Measurements from ENCODE around the gene ARPC5. TPM values are rescaled to one million over a fixed set of nuclear protein-coding genes. Genes with fewer than 3 reads are reported as not detected.
"Not testable (repeated sequence)": the region's sequence is repeated elsewhere in the genome, so short reads cannot be mapped to it uniquely, and the experiment has no call there.

Gene ARPC5
- total RNA-seq = 27.1 TPM

GRCh38 chr1:183635606-183636333, at the start of gene ARPC5:
TSS of gene ARPC5 (minus strand) at chr1:183635783. CDS start at chr1:183635659, 124 bp downstream.
- peak; percentile 97 for DNase-seq (ENCODE audit: low spot score)
- peak; percentile 92 for ATAC-seq

DNA sequence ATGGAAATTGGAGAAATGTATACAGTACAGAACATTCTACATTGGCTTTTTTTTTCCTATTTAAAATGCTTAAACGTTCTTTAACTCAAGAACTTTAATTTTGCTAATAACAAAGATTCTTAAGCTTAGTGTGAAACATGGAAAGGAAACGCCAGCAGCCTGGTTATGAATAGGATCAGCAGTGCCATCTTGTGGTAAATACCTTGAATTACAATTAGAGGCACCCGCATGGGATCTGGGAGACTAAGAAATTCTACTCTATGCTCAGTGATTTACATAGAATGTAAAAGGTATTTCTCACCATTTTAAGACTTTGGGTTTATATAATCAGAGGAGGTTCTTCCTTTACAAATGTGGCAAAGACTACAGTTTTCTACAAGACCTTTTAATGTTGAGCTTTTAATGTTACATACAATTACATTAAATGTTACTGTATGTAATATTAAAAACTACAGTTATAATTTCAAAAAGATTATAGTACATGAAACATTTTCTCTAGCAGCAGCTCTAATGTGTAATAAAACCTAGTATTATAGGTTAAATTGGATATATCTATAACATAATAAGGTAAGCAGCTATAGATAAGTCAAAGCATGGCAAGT, 49.6 kb upstream of the ARPC5 start:
- DNase-seq (ENCODE audit: low spot score) (no peak), ATAC-seq (peak; percentile 96)

DNA sequence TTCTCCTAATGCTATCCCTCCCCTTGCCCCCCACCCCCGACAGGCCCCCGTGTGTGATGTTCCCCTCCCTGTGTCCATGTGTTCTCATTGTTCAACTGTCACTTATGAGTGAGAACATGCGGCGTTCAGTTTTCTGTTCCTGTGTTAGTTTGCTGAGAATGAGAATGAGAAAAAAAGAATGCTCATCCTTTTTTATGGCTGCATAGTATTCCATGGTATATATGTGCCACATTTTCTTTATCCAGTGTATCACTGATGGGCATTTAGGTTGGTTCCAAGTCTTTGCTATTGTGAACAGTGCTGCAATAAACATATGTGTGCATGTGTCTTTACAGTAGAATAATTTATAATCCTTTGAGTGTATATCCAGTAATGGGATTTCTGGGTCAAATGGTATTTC, 43.8 kb upstream of the ARPC5 start:
- not testable (repeated sequence) for ATAC-seq

DNA sequence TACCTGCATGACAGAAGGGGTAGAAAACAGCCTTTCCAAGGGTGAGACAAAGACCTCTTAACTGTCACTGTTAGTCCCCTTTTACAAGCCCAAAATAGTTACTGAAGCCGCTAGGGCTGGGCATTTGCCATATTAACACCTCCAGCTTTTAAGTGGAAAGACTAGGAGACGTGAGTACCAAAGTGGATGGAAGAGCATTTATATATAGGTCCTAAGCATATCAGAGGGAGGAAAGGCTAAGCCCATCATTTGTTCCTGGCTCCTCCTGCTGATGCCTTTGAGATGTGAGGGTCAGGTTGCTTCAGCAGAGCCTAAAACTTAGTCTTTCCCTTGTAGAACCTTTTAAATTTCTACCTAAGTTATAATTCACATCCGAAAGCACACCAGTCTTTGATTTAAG, 43.2 kb upstream of the ARPC5 start:
- ATAC-seq = no peak
- no peak for DNase-seq (ENCODE audit: low spot score)

More for the DNA sequence above, 43.8 kb upstream of the ARPC5 start:
- not testable (repeated sequence) for DNase-seq (ENCODE audit: low spot score)

DNA sequence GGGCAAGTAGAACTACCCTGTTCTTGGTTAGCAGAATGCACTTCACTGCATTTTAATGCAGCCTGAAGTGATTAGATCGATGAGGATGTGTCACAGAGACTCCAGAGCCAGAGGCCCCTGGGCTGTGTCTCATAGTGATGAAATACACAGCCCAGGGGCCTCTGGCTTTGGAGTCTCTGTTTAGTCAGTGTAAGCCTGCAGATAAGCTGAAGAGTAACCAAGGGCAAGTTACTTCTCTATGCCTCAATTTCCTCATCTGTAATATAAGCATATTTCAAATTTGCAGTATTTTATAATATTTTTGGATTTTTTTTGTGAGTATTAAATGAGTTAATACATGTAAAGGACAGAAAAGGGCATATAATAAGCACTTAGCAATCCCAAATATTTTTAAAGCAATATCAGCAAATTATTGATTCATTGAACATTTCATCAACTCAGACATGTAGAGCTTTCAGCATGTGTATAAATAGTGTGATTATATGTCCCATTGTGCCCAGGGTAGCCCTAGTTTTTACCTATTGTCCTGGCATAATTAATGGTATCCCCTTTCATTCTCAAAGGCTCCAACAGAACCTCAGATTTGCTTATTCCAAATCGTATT, 41.1 kb upstream of the ARPC5 start:
- ATAC-seq = peak; percentile 47
- DNase-seq (ENCODE audit: low spot score) = no peak

DNA sequence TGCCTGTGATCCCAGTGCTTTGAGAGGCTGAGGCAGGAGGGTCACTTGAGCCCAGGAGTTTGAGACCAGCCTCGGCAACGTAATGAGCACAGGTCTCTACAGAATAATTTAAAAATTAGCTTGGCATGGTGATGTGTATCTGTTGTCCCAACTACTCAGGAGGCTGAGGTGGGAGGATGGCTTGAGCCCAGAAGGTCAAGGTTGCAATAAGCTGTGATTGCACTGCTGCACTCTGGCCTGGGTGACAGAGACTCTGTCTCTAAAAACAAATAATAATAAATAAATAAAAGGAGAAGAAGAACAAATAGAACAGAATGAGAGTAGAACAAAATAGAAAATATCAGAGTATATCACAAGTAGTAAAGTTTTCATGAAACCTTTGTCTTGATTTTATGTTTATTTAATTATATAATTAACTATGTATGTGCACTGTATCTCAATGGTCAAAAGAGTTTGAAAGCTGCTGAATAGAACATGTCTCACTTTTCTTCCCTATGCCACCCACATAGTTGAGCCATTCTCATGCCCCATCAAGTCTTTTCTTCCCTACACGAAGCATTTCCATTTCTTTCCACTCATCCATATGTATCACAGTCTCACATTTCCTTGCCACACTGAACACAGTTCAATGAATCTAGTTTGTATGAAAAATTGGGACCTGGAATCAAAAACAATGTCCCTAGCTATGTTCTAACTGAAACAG, 40.5 kb upstream of the ARPC5 start:
- DNase-seq (ENCODE audit: low spot score) (no peak), ATAC-seq (no peak)

GRCh38 chr1:183675381-183675780, 39.8 kb upstream of the ARPC5 start:
- no peak for DNase-seq (ENCODE audit: low spot score)
- ATAC-seq = no peak

- ATAC-seq (no peak), DNase-seq (ENCODE audit: low spot score) (no peak)
Observed at GRCh38 chr1:183674886-183675285, 39.3 kb upstream of the ARPC5 start.

DNA sequence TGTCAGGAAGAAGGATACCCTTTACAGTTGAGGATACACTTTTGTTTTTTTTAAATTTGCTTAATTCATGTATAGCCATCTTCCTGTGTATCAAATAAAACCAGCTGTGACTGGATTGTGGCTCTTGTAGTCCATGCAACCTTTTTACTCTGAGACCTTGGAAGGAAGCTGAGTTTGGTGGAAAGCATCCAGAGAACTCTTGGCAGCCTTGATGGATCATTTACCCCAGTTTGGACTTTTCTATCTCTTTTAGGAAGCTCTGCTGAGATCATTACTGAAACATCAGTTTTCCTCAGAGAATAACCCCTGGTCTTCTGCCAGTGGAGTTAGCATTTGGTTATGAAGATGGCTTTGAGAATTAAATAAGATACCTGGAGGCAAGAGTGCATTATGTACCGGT, 38.8 kb upstream of the ARPC5 start:
- ATAC-seq (peak; percentile 29), DNase-seq (ENCODE audit: low spot score) (no peak)

DNA sequence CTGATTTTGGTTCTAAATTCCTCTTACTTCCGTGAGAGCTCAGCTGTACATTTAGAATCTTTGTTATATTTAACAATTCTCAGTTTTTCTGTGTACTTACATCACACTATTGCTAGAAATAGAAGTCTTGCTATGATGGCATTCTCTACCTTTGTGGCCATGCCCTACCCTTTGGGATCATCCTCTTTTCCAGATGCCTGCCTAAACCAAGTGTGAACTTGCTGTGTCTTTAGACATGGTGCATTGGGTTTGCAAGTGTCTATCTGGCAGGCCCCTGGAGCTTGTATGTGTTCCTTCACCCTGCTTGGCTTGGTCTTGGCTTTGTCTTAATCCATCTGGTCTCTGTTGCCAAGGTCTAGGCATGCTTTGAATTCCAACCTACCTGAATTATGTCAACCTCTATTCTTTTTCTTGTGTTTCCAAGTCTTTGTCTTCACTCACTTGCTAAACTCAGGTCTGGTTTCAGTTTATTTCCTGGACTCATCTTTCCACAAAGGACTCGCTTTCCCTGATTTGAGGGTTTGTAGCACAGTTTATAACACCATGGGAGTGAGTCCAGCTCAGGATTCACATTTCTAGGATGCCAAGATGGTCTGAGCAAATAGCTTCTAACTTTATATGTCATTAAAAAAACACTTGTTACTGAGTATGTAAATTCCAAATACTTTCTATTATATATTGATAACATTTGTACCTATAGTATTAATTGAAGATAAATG, 38.2 kb upstream of the ARPC5 start:
- DNase-seq (ENCODE audit: low spot score) (no peak), ATAC-seq (no peak)

GRCh38 chr1:183670169-183670568, 34.6 kb upstream of the ARPC5 start:
- ATAC-seq (no peak), DNase-seq (ENCODE audit: low spot score) (no peak)

- no peak for DNase-seq (ENCODE audit: low spot score)
- no peak for ATAC-seq
Observed at GRCh38 chr1:183656355-183656754, 20.8 kb upstream of the ARPC5 start.

GRCh38 chr1:183655562-183656075, 20.0 kb upstream of the ARPC5 start:
- peak; percentile 100 for ATAC-seq
- peak; percentile 69 for DNase-seq (ENCODE audit: low spot score)

GRCh38 chr1:183654706-183655105, 19.1 kb upstream of the ARPC5 start:
- ATAC-seq (no peak), DNase-seq (ENCODE audit: low spot score) (no peak)

DNA sequence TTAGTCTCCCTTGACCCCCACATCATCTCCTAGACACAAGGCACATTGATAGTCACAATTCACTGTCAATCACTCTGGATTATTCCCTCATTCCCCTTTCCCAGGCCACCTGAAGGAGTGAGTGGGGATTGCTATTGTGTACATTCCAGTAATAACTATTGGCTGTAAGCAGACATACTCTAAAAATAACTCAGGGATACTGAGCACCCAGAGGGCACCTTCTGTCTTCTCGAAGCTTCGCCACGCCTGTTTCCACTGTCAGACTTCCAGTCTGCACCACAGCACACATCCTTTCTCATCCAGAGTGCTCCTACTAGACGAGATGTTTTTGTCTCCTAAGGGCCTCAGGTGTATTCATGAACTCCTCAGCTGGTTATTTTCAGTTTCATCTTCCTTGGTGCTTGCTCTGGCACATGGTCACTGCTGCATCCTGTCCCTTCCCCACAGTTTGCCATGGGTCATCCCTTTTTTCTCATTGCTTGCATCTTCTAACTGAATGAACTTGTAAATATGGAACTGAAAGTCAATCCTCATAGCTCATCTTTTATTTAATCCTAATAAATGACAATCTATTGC, 18.4 kb upstream of the ARPC5 start:
- no peak for ATAC-seq

DNA sequence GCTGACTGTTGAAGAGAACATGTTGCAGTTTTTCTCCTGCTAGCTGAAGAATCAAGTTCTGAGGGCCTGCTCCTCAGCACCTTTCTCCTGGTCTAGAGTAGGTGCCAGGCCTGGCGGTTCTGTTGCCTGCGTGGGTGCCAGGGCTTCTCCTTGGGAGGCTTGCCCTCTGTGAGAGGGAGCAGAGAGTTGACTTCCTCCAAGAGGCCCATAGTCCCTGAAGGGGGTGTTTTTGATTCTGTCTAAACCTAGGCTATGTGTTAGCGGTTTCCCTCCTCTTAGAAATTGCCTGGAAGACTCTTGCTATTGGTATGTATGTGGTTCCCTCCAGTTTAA, 17.8 kb upstream of the ARPC5 start:
- no peak for ATAC-seq

More for the DNA sequence above, 18.4 kb upstream of the ARPC5 start:
- no peak for DNase-seq (ENCODE audit: low spot score)

GRCh38 chr1:183652547-183653461, 17.2 kb upstream of the ARPC5 start, which contains the start of gene APOBEC4:
TSS of gene APOBEC4 (minus strand) at chr1:183653316. CDS start at chr1:183648781, 4,535 bp downstream.
- DNase-seq (ENCODE audit: low spot score) (no peak), ATAC-seq (peak; percentile 47)

More for the DNA sequence above, 17.8 kb upstream of the ARPC5 start:
- DNase-seq (ENCODE audit: low spot score) = no peak

DNA sequence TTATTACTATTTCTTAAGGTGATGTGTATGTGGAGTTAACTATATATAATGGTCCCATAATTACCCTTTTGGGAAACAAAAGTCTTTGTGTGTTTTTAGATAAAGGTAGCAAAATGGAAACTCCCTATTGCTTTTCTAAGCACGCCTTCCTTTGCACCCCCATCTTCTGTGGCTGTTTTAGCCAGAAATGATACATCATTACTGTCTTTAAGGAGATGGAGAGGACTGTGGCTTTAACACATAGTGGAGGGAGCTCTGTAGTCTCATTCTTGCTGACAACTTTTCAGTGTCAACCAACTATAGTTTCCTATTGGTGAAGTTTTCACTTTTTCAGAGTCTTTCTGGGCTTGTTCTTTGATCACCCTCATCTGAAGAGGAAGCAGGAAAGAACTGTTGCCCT, 16.5 kb upstream of the ARPC5 start:
- no peak for ATAC-seq
- no peak for DNase-seq (ENCODE audit: low spot score)

GRCh38 chr1:183651612-183652011, 16.0 kb upstream of the ARPC5 start:
- DNase-seq (ENCODE audit: low spot score) (no peak), ATAC-seq (no peak)

Data from left lobe of liver (tissue), 2 donors.